Head of caudate nucleus (tissue), 42 donors: ENCODE results near the gene CACNA1S.
A peak's percentile ranks its signal among the peaks of the same experiment; 100 is the strongest.

ENCODE experiments used
- DNase-seq, 42 donors: peaks; one replicate each; pipeline versions ENCODE4 v3.0.0 to v3.0.0-alpha.2; 2020 to 2021; ENCODE audit warnings: mixed read lengths in 7 of 42
- intact Hi-C: fragments of 100-400 bp; cut with DNase I; formaldehyde crosslinking; loops from one replicate; pipeline ENCODE4 v1.15.0; 2022

The CACNA1S gene

DNA sequence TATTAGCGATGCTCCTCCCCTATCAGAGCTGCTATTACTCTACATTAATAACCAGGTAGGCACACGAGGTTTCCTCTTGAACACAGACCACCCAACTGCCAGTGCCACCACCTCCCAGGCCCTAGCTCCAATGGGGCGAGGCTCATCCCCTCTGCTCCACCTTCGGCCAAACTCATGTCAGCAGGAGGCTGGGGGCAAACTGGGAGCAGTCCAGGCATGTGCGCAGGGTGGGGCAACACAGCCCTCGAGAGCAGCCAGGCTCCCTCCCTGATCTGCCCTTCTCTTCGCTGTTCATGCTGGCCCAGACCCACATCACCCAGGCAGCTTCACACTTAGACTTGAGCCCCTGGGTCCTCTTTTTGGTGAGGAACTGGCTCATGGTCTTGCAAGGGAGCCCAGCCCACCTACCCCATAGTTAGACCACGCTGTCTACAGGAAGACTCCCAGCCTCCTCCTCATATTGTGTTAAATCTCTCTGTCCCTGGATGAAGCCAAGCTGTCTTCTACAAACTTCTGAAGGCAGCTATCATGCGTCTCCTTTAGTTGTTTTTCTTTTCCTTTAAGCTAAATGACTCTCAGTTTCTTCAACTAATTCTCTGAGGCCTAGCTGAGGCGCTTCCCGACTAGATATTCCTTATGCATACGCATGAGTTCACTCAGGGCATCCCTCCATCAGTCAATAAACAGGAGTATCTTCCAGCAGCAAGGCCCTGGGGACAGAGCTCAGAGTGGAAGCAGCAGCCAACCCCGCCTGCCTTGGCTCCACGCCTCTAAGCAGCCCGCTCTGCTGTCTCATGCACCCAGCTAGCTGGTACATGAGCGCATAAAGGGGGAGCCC lies 30.0 kb upstream of the CACNA1S start:
- intact Hi-C loops: no loop called here
- DNase-seq: peak in 6 of 42 donors; percentile 14 to 42 (median 22)

DNA sequence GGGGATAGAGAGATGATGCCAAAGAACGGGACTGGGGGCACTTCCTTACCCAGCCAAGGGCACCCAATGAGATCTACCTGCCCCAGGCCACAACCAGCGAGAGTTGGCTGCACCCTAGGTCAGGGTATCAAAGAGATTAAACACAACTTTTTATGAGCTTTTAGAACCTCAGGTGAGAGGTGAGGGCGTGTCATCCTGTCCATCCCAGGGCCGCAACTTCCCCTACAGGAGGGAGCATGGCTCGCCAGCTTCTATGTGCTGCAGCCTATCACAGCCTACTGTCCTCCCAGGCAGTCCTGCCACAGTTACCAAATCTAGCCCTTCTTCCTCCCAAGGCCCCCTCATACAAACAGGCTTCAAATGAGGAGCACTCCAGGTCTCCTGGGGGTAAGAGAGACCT lies 29.2 kb upstream of the CACNA1S start:
- intact Hi-C loops: no loop called here
- no peak for DNase-seq

DNA sequence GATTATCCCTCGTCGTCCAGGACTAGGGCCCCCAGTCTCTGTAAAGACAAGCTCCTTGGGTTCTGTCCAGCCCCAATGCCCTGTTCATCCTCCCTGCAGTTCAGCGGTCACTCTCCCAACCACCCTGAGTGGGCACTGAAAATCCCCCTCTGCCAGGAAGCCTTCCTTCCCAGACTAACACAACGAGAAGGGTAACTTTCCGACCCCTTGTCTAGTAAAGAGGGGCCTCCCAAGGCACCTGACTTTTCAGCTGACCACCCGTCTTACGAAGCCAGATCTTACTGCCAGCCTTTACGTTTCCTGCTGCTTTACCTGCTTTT lies 28.7 kb upstream of the CACNA1S start:
- no peak for DNase-seq
- intact Hi-C loops: no loop called here

DNA sequence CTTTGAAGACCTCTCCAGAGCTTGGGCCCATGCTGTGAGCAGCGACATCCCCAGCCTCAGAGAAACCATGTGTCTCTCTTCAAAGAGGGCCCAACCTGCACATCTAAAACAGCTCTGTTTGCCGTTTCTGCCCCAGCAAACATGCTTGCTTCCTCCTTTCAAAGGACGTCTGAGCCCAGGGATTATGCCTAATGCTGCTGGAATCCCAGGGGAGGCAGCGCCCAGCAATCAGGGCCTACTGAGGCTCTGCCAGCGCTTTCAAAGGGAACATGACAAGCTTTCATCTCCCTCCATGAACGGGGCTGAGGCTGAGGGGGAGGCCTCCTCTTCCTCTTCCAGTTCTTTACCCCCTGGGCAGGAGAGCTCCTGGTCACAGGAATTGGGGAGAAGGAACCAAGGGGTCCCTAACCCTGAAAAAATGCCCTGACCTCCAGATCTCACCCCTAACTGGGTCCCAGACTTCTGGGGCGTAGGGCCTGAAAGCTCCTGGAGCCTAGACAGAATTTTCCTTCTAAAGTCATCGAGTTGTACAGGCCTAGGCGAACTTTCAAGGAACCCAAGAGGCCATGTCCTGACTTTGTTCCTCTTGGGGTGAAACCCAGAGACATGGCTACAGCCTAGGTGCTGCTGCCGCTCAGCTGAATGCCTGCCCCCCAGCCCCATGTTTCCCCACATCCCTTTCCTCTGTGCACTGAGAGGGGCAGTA lies 28.2 kb upstream of the CACNA1S start:
- no peak for DNase-seq
- intact Hi-C loops: no loop called here

DNA sequence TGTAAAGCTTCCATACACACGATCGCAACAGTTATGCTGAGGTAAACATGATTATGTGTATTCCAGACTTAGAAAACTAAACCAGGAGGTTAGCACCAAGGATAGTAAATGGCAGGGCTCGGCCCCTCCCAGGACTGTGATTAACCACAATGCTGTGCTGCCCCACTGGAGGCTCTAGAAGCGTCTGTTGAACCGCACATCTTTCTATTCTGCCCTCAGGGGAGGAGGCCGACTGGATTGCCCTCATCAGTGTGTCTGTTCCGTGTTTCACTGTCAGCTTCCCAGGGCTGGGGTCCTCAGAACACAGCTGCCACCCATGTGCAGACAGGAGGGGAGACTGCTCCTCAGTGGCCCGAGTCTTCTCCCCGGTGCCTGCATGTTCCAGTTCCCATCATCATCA lies 27.5 kb upstream of the CACNA1S start:
- DNase-seq: peak in 1 of 42 donors; percentile 3
- intact Hi-C loops: no loop called here

DNA sequence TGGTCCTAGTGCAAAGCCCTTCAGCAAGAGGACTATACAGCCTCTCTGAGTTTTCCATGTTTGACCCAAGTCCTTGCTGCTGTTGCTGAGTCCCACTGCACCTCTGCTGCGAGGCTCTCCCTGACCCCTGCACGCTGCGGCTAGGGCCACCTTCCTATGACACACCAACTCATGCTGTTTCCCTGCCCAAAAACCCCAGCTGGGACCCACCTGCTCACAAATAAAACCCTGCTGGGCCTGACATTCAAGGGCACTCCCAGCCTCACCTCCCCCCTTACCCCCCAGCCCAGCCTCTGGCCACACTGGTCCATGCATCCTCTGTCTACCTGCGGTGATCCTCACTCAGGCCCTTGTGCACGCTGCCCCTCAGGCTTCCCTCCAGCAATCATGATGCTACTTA lies 27.1 kb upstream of the CACNA1S start:
- intact Hi-C loops: no loop called here
- DNase-seq: no peak

DNA sequence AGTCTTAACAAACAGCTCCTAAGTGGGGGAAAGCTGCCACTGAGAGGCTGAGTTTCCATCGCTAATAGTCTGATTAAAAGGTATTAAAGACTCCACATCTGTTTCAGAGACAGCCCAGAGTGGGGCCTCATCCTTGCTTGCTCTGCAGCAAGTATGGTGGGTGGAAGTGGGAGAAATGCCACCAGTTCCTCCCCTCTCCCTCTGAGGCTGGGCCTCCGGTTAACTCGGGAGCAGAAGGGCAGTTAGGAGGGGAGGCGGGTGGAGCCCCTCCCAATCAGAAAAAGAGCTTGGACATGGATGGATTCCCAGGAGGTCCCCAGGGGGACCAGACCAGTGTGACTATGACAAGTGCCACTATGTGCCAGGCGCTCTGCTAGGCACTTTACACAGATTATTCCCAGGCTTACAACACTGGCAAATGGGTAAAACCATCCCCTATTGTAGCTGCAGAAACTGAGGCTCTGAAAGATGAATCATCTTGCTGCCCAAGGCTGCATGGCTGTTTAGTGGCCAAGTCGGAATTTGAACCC lies 26.1 kb upstream of the CACNA1S start:
- intact Hi-C loops: no loop called here
- DNase-seq: peak in 5 of 42 donors; percentile 25 to 42 (median 30)

DNA sequence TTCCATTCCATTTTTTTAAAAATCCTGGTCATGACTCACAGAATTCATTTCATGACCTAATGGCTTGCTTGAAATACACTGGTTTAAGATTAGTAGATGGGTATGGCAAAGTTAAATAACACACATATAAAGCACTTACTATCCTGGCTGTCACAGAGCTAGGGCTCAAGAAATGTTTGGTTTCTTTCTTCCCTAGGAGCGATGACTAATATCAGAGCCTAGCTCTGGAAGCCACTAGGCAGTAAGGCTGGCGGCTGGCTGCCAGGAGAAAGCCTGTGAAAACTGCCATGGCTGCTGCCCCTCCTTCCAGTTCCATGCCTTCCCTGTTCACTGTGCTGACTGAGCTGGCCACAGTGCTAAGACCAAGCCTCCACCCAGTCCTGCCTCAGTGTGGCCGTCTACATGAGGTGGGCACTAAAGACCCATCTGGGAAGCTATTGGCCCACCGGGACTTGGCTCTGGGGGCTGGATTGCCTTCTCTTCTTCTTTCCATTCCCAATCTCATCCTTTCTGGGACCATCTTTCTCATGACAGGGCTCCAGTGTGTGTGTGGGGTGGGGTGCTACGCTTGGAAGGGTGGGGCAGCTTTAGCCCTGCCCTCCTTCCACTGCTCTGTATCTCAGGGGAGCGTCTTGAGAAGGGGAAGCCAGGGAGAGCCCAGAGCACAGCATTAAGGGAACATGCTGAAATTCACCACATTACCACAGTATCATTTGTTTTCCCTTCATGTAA lies 25.5 kb upstream of the CACNA1S start:
- intact Hi-C loops: no loop called here
- DNase-seq: peak; percentile 48 to 91 (median 70)

DNA sequence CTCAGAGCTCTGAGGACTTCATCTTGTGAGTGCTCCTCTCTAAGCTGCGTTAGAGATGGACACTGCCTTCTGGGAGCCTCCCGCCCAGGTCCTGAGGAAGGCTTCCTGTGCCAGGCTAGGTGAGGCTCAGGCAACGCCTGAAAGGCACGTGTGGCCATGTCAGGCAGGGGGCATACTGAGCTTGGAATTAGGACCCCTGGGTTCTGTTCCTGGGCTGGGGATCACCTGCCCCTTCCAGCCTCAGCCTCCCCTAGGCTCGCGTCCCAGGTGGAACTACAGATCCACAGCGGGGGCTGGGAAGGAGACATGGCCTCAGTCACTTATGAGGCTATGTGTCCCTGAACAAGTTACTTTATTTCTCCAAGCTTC lies 24.8 kb upstream of the CACNA1S start:
- no peak for DNase-seq
- intact Hi-C loops: no loop called here

DNA sequence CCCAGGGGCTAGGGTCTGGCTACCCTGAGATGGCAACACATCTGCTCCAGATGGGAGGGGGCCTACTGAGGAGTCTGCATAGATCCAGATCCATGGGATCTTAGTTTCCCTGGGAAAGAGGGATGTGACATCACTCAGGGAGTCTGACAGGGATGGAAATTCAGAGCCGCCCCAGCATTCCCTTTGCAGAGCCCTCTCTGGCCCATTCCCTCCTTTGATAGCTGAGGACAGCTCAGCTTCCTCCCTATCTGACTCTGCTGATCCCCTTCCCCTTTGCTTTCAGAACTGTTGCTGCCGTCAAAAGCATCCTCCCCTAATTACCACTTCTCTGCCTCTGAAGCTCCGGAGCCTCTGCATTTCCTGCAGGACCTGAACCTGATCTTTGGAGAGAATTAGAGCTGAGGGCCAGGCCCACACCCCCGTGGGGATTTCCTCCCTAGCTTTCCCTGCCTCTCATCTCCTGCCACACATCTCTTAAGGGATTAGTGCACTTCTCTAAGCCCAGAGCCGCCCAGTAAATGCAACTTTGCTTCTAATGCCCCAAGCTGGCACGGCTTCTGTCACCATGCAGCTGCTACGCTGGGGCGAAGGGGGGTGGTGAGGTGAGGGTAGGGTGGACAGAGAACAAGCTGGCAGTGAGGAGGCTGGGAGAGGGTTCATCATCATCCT lies 24.3 kb upstream of the CACNA1S start:
- peak in 4 of 42 donors; percentile 13 to 54 (median 38) for DNase-seq
- intact Hi-C loops: no loop called here

DNA sequence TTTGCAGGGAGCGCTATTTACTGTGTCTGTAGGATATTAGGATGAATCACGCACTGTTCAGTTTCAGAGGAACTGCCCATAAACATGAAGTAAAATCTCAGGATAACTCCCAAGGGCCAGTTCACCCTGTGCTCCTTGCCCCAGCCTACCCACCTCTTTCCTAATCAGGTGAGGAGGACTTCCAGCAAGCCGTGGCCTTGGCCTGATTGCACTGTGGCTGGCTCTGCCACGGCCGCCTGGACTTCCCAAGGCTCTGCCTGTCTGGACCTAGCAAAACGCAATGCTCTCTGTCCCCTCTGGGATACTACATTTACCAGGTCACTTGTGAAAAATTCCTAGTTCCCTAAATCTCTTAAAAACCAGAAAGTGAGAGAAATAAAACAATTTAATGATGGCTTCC lies 22.2 kb upstream of the CACNA1S start:
- intact Hi-C loops: no loop called here
- no peak for DNase-seq

DNA sequence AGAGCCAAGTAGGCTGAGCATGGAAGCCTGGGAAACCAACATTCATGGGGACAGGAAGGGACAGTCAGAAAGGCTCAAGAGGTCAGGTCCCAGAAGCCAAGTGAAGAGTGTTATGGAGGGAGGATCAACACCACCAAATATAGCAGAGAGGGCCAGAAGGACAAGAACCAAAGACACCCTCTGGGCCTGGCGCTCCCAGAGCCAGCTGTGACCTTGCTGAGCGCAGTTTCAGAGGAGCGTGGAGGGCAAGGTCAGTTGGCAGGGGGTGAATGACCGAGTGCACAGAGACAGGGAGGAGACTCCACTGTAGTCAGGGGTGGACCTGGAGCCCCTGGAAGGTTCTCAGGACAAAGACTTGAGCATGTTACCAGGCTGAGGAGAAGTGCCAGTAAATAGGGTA lies 19.2 kb upstream of the CACNA1S start:
- no peak for DNase-seq
- intact Hi-C loops: no loop called here

DNA sequence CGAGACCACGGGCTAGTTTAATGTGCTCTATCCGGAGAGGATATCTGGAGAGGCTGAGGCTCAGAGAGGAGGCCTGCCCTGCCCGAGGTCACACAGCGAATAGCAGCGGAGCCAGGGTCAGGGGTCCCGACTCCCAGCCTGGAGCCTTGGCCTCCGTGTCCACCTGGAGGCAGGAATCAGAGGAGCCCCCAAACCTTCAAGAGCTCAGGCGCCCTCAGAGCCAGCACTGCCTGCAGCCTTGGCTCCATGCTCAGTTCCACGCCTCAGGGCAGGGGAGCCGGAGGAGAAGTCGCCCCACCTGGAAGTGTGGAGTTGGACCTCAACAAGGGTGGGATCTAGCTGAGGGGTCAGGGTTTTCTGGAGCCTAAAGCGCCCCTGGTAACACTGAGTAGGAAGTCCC lies 16.7 kb upstream of the CACNA1S start:
- intact Hi-C loops: no loop called here
- no peak for DNase-seq

DNA sequence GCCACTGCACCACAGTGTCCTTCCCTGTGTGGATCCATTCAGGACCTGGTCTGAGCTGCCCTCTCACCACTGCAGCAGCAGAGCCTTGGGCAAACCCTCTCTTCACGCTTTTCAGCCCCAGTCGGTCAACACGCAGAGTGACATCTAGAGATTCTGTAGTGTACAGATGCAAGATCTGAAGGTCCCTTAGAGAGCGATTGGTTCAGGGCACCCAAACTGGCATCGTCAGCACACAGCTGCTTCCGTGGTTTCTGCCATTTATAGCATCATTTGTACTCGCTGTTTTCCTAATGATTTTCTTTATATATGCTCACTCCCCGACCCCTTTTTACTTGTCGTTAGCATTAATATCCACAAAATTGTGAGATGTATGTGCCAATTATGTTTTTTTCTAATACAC lies 16.2 kb upstream of the CACNA1S start:
- DNase-seq: no peak
- intact Hi-C loops: no loop called here

DNA sequence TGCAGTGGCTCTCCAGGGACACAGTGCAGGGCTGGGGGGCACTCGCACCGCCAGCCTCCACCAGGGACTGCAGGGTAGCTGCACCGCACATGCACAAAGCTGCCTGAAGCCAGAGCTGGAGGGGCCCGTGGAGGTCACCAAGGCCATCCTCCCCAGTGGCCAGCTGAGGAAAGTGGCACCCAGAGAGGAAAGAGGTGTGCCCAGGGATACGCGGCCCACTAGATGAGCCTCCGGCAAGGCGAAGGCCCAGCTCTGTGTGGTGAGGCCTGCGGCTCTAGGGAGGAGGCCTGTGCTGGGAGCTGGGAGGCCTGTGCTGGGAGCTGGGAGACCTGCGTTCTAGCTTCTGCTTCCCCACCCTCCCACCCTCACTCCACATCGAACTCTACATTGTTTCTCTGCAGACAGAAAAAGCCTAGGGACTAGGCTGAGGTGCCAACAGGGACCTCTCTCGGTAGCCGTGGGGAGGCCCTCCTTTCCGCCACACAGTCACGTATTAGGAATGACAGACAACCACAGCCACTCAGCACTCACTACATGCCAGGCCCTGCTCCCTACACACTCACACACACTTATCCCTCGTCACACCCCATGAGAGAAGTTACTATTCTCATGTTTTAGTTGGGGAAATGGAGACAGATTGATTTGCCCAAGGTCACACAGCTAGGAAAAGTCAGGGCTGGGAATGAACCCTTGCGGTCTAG lies 15.7 kb upstream of the CACNA1S start:
- DNase-seq: no peak

DNA sequence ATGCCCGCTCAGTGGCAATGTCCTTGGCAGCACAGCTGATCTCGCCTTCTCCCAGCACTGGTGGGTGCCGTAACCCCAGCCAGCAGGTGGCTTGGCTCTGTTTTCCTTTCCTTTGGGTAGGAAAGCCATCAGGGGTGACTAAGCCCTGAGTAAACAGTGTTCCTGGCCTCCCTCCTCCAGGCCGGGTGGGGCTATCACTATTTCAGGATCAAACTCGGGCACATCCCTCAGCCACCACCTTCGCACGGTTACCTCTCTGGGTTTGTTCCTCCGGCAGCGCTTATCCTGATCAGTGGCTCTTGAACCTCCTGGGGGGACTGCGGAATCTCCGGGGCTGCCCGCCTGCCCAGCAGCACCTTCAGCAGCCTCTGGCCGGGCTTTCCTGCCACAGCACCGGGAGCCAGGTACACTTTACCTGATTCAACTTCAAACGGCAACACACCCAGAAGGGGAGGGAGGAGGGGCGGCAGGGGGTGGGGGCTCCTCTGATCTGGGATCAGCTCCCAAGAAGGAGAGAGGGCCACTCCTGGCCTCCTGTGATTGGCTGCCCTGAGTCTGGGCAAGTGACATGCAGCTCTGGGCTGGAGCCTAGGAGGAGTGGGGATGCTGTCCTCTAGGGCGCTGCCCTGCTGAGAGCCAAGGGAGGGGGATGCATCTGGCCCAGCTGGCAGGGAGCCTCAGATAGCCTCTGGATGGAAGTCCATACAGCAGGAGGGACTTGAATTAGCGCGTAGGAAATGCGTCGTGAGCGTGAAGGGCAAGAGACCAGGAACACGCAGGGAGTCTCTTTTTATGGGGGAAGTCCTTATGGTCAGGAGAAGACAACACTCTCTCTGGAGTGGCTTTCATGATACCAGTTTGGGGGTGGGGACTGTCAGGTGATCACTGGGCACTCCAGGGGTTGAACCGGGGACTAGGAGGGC lies 14.9 kb upstream of the CACNA1S start, which contains the start of gene ASCL5:
Gene ASCL5, minus strand, starts transcription at position 353 of the 923 bp plus-strand sequence. CDS start 11,812 bp downstream, outside the sequence.
- intact Hi-C loops: no loop called here
- DNase-seq: no peak

More for the DNA sequence above, 15.7 kb upstream of the CACNA1S start:
- intact Hi-C loops: no loop called here

DNA sequence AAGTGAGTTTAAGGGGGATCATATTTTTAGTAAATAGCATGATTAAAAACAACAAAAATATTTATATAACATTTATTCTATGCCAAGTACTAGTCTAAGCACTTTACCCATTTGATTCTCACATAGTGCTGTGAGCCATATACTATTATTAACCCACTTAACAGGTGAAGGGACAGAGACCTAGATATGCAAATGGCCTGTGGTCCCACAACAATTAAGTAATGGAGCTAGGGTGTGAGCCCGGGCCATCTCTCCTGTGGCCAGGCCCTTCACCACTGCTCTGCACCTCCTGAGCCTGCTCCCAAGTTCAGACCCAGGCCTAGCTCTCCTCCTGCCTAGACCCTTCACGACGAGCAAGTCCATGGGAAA lies 14.2 kb upstream of the CACNA1S start:
- intact Hi-C loops: no loop called here

DNA sequence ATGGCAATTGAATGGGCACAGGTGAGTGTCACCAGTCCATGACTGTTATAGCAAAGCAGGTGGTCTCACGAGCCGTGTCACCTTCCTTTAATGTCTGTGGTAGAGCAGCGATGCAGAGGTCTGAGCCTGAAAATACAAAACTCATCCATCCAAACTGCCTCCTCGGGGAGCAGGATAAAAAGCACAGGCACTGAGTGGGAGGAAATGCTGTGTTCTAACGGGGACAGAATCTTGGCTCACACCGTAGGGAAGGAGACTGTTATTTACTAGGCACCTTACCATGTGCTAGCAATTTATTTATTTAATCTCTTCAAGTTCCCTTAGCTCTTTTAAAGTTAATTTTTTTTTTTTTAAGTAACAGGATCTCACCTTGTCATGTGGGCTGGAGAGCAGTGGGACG lies 13.6 kb upstream of the CACNA1S start:
- intact Hi-C loops: no loop called here
- no peak for DNase-seq

More for the DNA sequence above, 14.2 kb upstream of the CACNA1S start:
- no peak for DNase-seq
